Stimulated activated naive CD4-positive, alpha-beta T cell (primary cell): Measurements from ENCODE around the gene GK2.

Experiments
- DNase-seq, 6 experiments: peaks; one replicate each; lab custom pipeline; 2025; lab: John Stamatoyannopoulos, UW

Gene GK2

DNA sequence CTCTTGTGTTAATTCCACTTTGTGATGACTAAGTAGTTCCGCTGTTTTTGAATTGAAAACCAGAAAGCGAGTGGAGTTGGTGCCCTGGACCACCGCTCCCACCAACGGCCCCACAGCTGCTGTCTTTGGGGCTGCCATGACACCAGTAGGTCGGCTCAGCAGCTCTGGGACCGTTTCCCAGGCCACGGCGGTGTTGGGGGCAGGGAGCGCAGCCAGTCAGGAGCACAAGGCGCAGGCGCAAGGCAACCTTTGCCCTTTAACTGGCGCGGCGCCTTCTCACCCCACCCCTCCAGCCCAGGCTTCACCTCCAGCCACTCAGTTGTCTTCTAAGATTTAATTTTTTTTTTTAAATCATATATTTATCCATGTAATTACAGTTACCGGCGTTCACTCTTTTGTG is at the start of gene GK2:
Gene GK2, minus strand, starts transcription at position 166 of the 400 bp plus-strand sequence. Its CDS starts 28 bp downstream, at position 138.
- DNase-seq = no peak

DNA sequence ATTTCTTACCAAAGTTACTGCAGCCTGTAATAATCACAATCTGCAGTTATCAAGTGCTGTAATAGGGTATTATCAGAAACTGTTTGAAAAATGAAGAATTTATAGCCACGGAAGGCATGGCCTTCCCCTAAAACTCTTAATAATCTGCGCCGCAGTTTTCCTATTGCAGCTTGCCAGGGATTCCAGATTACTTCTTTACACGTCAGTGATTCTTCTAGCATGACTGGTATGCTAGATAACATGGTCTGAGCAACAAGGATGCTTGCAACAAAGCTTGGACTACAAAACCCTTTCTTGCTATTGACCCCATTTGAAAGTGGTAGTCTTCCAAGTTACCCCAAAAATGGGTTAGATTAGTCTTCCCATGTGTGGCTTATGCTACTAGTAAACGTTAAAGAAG is 47.2 kb upstream of the GK2 start:
- no peak for DNase-seq

DNA sequence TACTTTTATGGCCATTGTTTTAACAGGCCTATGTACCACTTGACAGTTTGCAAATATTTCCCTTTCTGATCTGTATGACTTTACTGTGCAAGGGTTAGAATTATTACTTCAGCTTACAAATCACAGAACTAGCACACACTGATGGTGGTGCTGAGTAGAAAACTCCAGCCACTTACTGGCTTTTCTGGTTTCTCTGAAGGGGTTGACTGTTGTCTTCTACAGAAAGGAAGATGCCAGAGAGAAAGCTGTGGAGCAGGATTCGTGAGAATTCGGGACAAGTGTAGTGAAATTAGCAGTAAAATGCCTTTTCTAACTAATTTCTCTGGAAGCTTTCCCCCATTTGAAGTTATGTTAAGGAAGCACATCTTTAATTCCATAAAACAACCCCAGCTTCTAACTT is 46.6 kb upstream of the GK2 start:
- no peak for DNase-seq

DNA sequence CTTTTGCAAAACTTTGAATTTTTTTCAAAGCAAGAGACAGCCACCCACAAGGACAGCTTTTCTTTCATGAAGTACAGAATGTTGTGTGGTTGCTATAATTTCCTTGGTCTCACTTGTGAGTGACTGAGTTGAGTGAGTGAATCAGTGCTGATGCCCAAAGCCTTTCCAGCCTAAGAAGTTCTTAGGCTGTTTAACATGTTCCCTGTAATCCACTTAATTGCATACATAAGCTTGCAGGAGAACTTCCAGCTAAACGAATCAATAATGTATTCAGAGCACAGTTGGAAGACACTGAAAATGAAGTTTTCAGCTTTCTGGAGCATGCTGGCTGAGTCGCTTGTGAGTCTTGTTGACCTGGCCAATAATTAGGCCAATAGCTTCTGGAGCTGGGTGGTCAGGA is 42.0 kb upstream of the GK2 start:
- no peak for DNase-seq

DNA sequence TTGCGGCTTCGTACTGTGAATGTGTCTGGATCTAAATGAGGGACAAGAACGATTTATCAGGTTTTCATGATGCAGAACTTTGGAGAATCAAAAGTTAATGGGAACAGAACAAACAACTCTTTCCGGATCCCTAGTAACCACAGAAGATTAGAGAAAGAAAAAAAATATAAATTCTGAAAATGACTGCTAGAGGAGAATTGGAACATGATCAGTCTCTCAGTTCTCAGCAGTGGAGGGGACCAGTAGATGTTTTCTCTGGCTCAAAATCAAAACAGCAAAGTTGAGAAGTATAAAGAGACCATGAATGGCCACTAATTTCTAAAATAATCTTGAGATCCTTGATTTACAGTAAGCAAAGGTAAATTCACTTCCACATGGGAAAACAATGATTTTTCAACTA is 38.1 kb upstream of the GK2 start:
- DNase-seq = no peak

DNA sequence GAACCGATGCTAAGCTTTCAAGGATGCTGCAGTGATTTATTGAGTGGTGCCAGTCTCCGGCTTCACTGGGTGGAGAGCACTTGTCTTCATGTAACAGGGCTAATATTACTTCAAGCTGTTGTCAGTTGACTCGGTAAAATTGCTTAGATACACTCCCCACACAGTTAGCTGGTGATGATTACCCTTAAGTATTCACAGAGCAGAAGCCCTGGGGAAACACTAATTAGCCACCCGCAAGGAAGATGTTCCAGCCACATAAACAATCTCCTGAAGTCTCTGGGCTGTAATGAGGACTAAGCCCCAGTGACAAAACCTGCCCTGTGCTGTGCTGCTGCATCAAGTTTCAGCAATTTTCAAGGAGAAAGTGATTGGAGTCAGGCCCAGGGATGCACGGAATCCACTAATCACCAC is 37.3 kb upstream of the GK2 start:
- no peak for DNase-seq

DNA sequence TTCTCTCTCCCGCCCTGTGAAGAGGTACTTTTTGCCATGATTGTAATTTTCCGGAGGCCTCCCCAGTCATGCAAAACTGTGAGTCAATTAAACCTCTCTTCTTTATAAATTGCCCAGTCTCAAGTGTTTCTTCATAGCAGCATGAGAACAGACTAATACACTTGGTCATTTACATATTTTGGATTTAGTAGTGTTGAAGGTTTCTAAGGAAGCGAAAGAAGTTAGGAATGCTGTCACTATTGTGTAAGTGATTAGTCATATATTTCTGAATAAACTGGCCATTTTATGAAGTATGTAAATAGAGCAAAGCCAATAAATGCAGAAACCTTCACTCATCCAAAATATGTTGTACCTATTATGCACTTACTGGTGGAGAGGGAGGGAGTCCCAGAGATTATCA is 34.4 kb upstream of the GK2 start:
- no peak for DNase-seq

DNA sequence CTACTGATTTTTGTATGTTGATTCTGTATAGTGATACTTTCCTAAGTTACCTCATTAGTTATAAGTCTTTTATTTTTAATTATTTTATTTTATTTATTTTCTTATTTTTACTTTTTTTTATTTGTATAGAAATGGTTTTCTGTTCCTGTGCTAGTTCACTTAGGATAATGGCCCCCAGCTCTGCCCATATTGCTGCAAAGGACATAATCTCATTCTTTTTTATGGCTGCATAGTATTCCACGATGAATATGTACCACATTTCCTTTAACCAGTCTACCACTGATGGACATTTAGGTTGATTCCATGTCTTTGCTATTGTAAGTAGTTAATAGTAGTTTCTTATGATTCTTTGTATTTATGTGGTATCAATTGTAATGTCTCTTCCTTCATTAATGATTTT is 31.5 kb upstream of the GK2 start:
- no peak for DNase-seq

DNA sequence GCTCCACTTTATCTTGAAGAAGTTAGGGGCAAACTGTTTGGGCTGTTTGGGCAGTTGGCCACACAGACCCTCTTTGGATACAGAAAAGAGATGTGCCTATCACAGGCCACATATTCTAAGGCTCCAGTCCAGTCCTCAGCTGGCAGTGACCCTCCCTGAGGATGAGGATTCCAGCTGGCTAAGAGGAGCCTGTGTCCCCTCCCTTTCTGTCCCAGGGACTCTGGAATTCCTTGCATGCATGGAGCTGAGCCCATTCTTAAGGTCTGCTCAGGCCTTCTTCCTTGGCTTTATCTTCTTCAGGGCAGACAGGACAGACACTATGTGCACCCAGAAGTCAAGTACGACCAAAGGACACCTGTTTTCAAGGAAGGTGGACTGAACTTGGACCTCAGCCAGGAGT is 23.8 kb upstream of the GK2 start:
- DNase-seq = no peak

DNA sequence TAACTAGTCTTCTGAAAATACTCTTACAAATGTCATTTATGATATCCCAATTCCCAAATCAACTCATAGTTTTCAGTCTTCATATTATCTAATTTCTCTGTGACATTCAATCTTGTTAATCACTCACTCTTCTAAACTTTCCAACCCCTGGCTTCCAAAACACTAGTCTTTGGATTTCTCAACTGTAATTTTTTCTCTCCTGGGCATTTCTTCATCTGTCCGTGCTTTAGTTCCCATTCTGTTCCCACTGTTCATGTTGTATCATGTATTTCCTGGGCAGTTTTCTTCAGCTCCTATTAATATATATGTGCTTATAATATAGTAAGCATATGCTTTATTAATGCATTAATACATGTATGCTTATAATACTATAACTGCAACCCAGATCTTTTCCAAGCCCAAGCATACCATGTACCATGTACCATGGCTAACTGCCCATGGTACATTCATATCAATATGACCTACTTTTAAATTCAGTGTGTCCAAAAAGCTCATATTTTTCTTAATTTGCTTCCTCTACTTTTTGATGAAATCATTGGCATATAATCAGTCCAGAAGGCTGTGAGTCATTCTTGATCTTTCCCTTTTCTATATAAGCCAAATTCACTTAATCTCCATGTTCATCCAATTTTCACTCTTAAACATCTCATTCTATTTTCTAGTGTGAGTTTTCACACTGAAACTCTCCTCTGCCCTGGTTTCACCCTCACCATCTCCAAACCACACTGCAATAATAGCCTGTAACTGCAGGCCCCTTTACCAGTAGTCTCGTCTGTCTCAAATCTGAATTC is 21.3 kb upstream of the GK2 start:
- no peak for DNase-seq

DNA sequence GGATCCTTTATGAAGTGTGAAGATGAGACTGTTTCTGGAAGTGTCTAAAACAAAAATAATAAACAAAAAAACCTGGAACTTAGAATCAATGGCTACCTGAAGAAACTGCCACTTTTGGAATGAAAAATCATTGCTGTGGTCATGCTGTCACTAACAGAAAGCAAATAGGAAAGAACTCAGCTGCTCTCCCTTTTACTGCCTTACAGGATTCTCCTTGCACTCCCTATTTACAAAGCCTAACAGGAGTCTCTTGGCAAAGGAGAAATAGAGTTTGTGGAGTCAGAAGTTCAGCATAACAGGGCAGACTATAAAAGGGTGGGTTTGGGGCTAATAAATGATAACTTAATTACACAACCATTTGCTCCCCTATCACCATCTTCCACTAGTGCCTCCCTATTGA is 19.0 kb upstream of the GK2 start:
- no peak for DNase-seq

DNA sequence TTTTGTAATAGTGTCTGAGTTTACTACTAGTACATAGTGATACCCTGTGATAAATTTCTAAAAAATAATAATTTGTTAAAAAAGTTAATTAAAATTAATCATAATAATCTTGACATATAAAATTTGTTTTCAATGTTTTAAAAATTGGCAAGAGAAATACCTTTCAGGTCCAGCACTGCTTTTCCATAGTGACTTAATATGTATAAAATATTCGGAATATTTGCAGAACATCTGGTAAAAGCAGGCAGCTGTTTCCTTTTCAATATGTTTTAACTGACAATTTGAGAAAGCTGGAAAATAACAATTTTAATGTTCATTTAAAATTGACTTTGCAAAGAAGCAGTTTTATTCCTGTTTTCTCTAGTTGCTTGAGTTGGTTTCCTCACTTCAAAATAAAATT is 17.6 kb upstream of the GK2 start:
- no peak for DNase-seq

DNA sequence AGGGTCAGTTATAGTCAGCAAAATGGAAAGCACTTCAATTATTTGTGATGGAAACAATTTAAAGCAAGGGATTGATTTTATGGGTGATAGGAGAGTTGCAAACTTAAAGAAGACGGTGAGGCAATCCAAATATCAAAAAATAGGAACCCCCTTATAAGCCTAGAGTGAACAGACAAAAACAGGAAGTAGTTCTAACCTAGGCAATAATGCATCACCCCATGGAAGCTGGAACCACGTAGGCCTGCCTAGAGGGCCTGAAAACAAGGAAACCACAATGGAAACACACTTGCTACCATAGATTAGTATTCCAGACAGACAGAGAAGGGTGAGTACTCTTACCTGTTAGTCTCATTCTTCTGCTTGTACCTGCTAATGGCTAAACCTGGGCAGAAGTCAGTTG is 13.5 kb upstream of the GK2 start:
- no peak for DNase-seq

DNA sequence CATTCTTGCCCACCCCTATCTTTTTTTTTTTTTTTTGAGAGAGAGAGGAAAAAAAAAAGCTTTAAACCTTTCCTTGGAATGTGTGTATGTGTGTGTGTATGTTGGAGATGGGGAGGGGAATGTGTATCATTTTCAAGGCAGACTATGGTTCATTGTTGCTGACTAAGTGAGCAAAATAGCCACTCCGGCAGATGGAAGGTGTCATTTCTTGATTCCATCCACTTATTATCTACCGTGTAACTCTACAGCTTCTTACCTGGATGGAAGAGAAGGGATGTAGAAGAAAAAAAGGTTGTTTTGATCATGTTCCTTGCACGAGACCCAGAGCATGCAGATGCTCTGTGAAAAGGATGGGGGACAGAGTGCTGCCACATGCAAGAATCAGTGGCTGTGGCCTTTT is 5.9 kb upstream of the GK2 start:
- no peak for DNase-seq

DNA sequence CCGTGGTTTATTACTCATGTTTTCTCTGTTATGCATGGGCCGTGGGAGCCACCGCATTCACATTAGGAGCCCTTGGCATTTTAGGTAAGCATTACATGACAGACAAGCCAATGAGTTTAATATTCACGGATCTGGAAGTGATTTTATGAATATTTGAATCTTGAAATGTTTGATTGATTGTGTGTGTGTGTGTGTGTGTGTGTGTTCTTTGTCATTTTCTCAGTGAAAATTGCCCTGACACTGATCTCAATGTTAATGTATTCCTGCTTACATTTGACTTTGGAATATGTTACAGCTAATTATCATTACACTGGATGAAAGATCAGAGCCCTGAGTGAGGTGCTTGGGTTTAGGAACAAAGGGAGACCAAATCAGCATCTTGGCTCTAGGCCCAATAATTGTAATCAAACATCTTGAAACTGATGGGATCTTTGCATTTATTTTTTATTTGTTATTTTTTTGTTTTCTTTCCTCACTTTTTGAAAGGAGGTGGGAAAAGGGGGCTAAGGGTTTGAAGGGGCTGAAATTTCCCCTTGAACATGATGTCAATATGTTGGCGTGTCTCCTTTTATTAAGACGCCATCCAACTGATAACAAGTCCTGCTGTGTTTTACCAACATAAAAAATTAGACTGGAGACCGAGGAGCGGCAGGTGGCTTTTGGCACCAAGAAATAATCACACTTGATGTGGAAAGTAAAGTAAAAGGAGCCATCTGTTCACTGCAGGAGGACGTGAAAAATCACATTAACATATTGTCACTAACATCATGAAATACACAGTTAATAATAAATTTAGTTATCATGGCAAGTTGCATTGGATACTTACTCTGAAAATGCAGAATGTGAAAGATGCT is 5.2 kb upstream of the GK2 start:
- no peak for DNase-seq

DNA sequence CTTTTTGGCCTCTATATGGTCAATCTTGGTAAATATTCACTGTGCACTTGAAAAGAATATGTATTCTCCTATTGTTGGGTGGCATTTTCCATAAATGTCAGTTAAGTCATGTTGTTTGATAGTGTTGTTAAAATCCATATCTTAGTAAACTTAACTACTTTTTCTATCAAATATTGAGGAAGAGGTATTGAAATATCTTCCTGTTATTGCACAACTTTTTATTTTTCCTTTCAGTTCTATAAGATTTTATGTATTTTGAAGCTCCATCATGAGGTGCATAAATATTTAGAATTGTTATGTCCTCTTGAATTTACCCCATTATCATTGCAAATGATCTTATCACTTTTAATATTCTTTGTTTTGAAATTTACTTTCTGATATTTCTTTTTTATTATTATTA is 3.4 kb downstream of the GK2 start:
- no peak for DNase-seq

DNA sequence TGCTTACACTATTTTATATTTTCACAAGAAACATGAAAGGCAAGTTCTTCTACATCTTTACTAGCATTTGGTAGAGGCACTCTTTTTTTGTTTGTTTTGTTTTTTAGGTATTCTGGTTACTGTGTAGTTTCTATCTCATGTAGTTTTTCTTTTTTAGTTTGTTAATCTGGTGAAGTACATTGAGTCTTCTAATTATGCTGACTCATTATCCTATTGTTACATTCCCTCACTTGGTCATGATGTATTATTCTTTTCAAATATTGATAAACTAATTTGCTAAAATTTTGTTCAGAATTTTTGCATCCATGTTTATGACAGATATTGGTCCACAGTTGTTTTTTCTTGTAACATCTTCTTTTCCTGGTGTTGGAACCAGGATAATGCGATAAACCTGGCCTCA is 4.7 kb downstream of the GK2 start:
- no peak for DNase-seq

DNA sequence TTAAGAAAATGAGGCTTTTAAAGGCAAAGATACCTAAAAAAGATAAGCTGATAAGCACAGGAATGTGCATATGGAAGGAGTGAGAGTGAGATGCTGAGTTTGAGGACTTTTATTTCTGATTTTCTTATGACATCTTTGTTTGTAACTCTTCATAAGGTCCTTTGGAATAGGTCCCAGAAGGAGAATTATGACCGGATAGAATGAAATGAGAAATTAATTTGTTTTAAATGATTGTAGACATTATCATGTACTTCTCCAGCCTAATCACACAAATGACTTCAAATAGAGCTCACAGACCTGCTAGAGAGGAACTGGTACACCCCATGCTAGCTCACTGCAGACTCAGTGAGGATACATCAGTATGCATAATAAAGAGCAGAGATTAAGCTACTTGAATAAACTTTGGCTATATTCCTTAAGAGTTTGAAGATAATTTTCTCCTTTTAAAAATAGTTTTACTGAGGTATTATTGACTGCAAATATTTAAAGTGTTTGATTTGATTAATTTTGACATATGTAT is 5.6 kb downstream of the GK2 start:
- no peak for DNase-seq

DNA sequence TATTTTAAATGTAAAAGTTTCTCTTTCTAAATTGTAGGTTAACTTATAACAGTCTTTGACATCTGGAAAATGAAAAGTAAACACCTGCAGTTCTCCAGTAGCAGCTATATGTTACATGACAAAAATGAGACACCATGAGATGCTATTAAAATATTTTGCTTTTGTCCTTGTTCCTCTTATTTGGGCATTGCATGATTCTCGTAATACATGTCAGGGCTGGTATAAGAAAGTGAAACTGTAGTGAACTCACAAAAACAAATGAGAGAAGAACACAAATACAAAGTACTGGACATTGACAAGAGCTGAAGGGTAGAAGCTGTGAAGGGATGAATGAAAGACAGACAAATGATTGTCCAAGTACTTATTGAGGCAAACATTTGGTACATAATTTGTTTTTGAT is 9.0 kb downstream of the GK2 start:
- no peak for DNase-seq

DNA sequence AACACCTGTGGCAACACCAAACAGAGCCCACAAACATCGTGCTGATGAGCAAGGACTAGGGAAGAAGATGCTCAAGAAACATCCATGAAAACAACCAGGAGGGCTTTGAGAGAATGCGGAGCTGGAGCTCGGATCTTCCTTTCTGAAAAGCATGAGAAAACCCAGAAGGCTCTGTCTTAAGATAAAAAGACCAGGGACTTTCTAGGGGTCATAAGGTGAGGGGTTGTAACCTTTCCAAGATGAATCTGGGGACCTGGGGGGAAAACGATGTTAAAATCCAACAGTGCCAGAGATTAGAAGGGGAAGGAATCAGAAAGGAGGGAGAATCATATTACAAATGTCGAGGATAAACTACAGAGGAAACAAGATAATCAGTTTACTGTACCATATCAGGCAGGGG is 10.1 kb downstream of the GK2 start:
- DNase-seq = no peak

DNA sequence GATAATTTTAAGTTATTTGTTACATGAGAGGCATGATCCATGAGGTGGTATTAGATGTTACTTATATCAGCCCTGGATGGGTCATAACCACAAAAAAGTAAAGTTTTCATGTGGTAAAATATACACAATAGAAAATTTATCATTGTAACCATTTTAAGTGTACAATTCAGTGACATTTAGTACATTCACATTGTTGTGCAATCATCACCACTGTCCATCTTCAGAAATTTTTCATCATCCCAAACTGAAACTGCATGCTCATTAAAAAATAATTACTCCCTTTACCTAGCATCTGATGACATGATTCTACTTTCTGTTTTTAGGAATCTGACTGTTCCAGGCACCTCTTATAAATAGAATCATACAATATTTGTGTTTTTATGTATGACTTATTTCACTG is 11.2 kb downstream of the GK2 start:
- no peak for DNase-seq

DNA sequence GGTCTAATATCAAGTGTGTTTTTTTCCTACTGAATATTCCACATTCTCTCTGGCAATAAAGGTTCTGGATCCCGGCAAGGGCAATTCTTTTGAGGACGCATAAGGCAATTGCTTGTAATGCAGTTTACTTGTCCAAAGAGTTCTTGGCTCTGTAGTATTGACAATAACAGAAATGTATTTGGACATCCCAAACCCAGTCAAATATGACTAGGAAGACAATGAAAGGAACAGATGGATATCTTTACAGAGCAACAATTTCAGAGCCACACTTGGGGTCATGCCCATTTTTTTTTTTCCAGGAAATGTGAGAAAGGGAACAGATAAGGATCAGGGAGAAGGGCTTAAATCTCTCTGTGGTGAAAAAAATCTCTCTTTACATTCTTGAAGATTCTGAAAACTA is 12.2 kb downstream of the GK2 start:
- DNase-seq = no peak

DNA sequence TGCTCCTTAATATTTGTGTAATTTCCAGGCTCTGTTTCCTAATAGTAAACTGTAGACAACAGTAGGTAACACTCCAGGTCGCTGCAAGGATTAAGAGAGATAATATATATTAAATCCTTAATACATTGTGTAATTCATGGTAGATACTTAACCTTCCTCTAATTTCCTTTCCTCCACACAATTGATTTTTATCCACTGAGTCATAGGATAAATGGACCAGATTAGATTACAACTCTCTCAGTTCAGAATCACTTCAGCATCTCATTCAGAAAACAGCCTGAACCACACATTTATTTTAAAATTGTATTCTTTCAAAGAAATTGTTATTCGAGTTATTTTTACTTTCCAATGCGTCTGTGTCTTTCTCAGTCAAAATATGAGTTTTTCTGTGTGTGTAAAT is 17.1 kb downstream of the GK2 start:
- DNase-seq = no peak
